ENCODE data around the gene IFNAR2. TPM values are rescaled to one million over a fixed set of nuclear protein-coding genes. Genes with fewer than 3 reads are reported as not detected.

IFNAR2 gene
- total and polyA plus RNA-seq, 7 donors: 3.3 to 10.0 (median 4.2) TPM

DNA sequence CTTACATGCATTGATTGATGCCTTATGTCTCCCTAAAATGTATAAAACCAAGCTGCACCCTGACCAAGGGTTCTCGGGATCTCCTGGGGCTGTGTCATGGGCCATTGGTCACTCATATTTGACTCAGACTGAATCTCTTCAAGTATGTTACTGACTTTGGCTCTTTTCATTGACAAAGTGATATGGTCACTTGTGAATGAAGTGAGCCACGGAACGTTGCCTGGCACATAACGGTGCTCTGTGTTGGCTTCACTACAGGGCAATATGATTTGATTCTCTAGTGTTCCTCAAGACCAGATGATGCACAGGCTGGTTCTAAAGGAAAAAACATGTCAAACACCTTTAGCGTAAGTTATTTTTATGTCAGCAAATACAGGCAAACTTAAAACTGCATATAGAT lies 25.0 kb downstream of the IFNAR2 start:
- H3K27ac ChIP-seq: no peak overlapping the region
- intact Hi-C loops (cut with DNase I): no loop called here
- no peaks in the 10 kb centered on the region for H3K27me3 ChIP-seq (ENCODE audit: insufficient read depth in 3 of 3, low read length in 2 of 3)
- H3K9me3 ChIP-seq: no peaks in the 10 kb centered on the region
- TF ChIP-seq, protein P1, sequence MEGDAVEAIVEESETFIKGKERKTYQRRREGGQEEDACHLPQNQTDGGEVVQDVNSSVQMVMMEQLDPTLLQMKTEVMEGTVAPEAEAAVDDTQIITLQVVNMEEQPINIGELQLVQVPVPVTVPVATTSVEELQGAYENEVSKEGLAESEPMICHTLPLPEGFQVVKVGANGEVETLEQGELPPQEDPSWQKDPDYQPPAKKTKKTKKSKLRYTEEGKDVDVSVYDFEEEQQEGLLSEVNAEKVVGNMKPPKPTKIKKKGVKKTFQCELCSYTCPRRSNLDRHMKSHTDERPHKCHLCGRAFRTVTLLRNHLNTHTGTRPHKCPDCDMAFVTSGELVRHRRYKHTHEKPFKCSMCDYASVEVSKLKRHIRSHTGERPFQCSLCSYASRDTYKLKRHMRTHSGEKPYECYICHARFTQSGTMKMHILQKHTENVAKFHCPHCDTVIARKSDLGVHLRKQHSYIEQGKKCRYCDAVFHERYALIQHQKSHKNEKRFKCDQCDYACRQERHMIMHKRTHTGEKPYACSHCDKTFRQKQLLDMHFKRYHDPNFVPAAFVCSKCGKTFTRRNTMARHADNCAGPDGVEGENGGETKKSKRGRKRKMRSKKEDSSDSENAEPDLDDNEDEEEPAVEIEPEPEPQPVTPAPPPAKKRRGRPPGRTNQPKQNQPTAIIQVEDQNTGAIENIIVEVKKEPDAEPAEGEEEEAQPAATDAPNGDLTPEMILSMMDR (IDR thresholded peaks at IDR 0.05): no peak
- WGBS, 3 donors: 69 to 93% (median 84%) methylated on average over 5 of the region's 5 CpGs
- ATAC-seq: no peak
- DNase-seq: no peak
- H3K4me1 ChIP-seq: peaks cover 7% of the 10 kb centered on the region
- H3K4me3 ChIP-seq: no peak overlapping the region
- peaks cover 2 to 75% of the 10 kb centered on the region in 2 donors for H3K36me3 ChIP-seq (ENCODE audit: insufficient read depth in 1 of 2, low read depth in 1 of 2)

DNA sequence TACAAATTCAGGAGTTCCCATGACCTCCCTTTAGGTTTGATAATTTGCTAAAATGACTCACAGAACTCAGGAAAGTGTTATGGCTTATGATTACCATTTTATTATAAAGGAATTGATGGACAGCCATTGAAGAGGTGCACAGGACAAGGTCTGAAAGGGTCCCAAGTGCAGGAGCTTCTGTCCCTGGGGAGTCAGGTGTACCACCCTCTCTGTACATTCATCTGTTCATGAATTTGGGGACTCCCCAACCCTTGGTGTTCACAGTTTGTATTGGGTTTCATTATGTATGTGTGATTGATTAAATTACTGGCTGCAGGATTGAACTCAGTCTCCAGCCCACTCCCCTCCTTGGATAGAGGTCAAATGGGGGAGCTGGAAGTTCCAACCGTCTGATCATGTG lies 25.7 kb downstream of the IFNAR2 start:
- intact Hi-C loops (cut with DNase I): no loop called here
- no peak for ATAC-seq

DNA sequence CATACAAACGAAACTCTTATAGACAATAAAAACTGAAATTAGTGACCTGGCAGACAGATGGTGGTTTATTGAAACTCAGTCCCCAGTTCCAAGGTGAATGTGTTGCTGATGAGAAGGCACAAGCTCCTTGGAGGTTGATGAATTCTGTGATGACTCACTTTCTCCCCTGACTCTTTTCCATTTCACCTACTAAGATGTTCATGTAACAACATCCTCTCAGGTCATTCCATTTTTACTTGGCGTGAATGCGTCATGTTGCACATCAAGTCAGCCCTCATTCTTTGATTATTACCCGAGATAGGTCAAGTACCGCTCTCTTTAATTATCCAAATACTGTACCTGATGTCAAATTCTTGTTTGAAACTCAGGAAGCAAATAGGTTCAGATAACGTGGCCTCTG lies 26.3 kb downstream of the IFNAR2 start:
- Histone ChIP-seq H3K4me1 (peaks cover 6% of the 10 kb centered on the region), H3K9me3 (no peaks in the 10 kb centered on the region), H3K4me3 (no peak overlapping the region), H3K36me3 (ENCODE audit: insufficient read depth in 1 of 2, low read depth in 1 of 2) (peaks cover 2 to 67% of the 10 kb centered on the region in 2 donors), H3K27ac (no peak overlapping the region), H3K27me3 (ENCODE audit: insufficient read depth in 3 of 3, low read length in 2 of 3) (no peaks in the 10 kb centered on the region)
- WGBS, 3 donors: 87 to 92% (median 88%) methylated on average over 6 of the region's 6 CpGs
- intact Hi-C loops (cut with DNase I): no loop called here
- no peak for DNase-seq
- TF ChIP-seq, protein P1 (IDR thresholded peaks at IDR 0.05): no peak
- no peak for ATAC-seq

More for the DNA sequence above, 25.7 kb downstream of the IFNAR2 start:
- Histone ChIP-seq H3K36me3 (ENCODE audit: insufficient read depth in 1 of 2, low read depth in 1 of 2) (peaks cover 2 to 73% of the 10 kb centered on the region in 2 donors), H3K27me3 (ENCODE audit: insufficient read depth in 3 of 3, low read length in 2 of 3) (no peaks in the 10 kb centered on the region), H3K9me3 (no peaks in the 10 kb centered on the region), H3K4me3 (no peak overlapping the region), H3K4me1 (peaks cover 6% of the 10 kb centered on the region), H3K27ac (no peak overlapping the region)
- TF ChIP-seq, protein P1 (IDR thresholded peaks at IDR 0.05): no peak
- 35 to 75% (median 53%) methylated on average over 1 of the region's 1 CpG for WGBS, 3 donors
- DNase-seq: no peak

DNA sequence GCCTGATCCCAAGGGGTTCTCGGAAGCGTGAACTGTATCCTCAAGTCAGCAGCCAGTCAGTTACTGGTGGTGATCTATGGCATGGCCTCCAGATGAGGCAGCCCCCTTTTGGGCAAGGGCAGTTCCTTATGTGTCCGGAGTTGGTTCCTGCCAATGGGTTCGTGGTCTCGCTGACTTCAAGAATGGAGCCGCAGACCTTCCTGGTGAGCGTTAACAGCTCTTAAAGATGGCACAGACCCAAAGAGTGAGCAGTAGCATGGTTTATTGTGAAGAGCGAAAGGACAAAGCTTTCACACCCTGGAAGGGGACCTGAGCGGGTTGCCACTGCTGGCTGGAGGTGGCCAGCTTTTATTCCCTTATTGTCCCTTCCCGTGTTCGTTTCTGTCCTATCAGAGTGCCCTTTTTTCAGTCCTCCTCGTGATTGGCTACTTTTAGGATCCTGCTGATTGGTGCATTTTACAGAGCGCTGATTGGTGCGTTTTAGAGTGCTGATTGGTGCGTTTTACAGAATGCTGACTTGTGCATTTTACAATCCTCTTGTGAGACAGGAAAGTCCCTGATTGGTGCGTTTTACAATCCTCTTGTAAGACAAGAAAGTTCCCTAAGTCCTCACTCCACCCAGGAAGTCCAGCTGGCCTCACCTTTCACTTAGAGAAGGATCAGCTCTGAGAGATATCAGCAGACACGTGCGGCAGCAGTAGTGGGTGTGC lies 27.5 kb downstream of the IFNAR2 start:
- H3K27ac ChIP-seq: no peak overlapping the region
- peaks cover 6% of the 10 kb centered on the region for H3K4me1 ChIP-seq
- no peaks in the 10 kb centered on the region for H3K9me3 ChIP-seq
- TF ChIP-seq, protein P1 (IDR thresholded peaks at IDR 0.05): no peak
- no peak for DNase-seq
- ATAC-seq: no peak
- intact Hi-C loops (cut with DNase I): no loop called here
- no peak overlapping the region for H3K4me3 ChIP-seq
- WGBS, 3 donors: 94 to 95% (median 94%) methylated on average over 18 of the region's 18 CpGs
- peaks cover 2 to 57% of the 10 kb centered on the region in 2 donors for H3K36me3 ChIP-seq (ENCODE audit: insufficient read depth in 1 of 2, low read depth in 1 of 2)
- no peaks in the 10 kb centered on the region for H3K27me3 ChIP-seq (ENCODE audit: insufficient read depth in 3 of 3, low read length in 2 of 3)

DNA sequence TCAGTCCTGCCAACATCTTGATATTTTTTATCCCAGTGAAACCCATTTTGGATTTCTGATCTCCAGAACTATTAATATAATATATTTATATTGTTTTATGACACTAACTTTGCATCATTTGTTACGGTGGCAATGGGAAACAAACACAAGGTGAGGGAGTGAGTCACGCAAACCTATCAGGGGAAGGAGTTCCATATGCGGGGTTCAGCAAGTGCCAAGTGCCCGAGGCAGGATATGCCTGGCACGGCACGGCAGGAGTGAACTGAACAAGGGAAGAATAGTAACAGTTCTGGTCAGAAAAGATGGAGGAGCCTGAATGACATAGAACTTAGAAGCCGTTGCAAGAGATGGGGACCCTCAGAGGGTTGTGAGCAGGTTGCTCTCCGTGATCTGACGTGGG lies 28.7 kb downstream of the IFNAR2 start:
- no peak overlapping the region for H3K4me3 ChIP-seq
- no peaks in the 10 kb centered on the region for H3K9me3 ChIP-seq
- no peaks in the 10 kb centered on the region for H3K4me1 ChIP-seq
- ATAC-seq (no peak), DNase-seq (no peak)
- H3K27ac ChIP-seq: no peak overlapping the region
- TF ChIP-seq, protein P1 (IDR thresholded peaks at IDR 0.05): no peak
- H3K27me3 ChIP-seq (ENCODE audit: insufficient read depth in 3 of 3, low read length in 2 of 3): no peaks in the 10 kb centered on the region
- intact Hi-C loops (cut with DNase I): no loop called here
- peaks cover 2 to 53% of the 10 kb centered on the region in 2 donors for H3K36me3 ChIP-seq (ENCODE audit: insufficient read depth in 1 of 2, low read depth in 1 of 2)
- WGBS, 3 donors: 95 to 100% (median 97%) methylated on average over 9 of the region's 9 CpGs

All from psoas muscle (tissue), 8 donors.